GM18511 (cell line): ENCODE measurements around the gene COL4A4.
A peak's percentile ranks its signal among the peaks of the same experiment; 100 is the strongest.

Experiments used
- ATAC-seq: cut with Tn5 transposase; IDR thresholded peaks from one replicate; pipeline ENCODE4 v1.9.1; 2021; ENCODE audit warnings: mild to moderate bottlenecking, moderate library complexity; ENCODE audit not compliant: unreplicated experiment

COL4A4 gene

DNA sequence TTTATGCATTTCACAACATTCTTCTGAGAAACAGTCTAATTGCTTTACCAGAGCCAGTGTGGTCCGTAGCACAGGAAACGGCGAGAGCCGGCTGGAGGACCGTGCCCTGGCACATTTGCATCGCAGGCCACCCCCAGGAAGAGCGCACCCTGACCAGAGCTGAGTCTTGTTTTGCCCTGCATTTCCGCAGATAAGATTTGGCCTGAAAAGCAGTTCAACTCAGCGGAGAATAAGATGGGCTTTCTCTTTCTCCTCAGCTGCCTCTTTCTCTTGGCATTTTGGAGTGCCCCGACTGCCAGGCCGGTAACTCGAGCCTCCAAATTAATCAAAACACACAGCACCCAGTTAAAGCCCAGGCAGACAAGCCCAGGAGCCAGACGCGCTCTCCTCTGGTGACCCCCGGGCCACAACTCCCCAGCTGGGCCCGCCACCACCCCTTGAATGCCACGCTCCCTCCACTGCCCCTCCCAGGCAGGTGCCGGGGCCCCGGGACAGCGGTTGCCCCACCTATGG is 464 bp downstream of the COL4A4 start:
- peak; percentile 66 for ATAC-seq

DNA sequence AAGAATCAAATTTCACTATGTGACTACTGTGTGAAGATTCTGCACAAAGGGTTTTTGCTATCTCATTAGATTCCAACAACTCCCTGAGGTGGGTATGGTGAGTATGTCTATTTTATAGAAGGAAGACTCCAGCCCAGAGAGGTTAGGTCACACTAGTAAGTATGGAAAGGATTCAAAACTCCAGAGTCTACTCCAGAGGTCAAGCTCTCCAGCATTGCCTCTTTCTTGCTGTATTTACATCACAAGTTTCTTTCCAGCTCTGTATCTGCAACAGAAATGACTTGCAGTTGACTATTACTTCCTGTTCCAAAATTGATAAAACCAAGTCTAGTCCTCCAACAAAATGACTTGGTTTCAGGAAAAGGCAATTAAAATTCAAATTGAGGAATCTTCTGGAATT is 2.1 kb downstream of the COL4A4 start:
- ATAC-seq = no peak

DNA sequence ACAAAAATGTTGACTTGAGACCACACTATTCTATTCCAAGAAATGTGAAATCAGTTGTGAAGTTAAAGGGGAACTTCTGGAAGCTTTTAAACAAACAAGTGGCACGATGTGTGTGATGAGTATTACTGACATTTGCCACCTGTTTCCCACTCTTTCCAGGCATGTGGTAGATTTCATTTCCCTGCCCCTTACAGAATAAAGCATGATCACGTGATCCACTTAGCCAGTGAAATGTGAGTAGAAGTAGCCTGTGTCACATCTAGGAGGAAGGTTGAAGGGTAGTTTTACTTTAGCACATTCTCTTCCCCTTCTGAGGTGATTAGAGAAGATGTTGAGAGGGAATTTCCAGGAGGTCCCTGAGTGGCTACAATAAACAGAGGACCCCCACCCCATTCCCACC is 3.8 kb downstream of the COL4A4 start:
- ATAC-seq = no peak

DNA sequence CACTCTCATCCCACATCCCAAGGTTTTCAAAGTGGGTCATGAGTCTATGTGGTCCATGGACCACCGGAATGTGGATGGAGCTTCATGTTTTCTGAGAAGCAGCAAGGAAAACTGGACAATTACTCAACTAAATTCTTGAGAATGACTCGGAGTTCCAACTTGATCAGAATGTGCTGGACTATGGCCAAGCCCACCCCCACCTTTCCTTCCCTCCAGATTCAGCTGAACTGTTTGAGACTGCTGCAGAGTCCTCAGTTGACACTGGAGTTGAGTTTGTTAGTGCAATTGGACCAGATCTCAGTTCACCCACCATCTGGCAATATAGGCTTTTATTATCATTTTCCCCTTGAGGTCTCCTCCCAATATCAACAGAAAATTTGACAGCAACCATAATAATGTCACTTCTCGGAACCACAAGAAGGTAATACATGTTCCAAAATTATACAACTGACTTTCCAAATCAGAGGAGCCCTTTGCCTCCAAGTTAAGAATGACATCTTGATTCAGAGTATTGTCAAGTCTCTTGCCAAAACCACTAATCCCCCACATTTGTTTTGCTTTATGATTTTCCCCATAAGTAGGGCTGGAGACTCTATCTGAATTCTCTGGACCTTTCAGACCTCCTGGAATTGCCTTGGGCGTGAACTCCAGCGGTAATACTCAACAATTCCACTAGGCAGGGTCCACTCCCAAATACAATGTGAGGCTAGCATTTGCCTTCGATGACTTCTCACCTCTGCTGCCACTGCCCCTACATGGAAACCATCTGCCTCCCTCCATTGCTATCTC is 8.8 kb downstream of the COL4A4 start:
- ATAC-seq = no peak

DNA sequence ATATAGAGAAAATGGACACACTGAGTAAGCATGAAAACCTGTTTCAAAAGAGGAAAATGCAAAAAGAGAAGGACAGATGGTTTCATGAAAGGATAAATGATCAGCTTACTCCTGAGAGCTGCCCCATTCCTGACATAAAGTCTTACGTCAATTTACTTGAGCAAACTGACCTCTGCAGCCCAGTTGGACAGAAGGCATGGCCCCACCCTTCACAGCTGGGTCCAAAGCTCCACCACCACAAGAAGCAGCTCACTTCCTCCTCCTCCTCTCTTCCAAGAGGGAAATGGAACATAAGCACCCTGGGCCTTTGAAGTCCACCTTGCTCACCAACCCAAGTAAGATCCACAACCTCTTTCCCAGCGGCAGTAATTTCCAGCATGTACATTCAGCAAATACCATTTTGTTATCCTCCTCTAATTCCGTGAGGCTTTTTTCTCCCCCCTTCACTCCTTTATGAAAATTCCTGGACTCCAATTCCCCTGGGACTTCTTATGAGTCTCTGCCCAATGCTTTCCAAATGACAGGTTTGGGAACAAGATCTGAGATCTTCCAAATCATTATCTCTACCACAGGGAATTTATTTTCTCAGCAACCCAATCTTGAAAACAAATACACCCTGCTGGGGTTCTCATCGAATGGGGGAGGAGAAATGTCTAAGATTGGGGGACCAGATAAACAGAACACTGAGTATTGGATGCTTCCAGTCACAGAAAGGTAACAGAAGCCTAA is 10.1 kb downstream of the COL4A4 start:
- no peak for ATAC-seq

DNA sequence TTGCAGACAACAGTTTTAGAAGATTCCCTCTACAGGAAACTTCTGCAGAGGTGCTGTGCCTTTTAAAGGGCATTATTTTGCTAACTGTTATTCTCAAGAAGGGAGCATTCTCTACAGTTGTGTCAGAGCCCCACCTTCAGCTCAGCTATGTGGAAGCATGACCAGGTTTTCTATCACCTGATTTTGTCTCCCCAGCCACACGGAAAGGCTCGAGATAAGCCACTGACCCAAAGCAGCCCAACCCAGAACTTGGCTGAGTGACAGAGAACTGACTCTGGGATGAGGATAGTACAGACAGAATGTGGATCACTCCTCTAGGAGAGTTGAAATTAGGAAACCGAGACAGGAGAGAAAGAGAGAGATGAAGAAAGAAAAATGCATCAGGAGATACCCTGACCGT is 10.7 kb downstream of the COL4A4 start:
- ATAC-seq = no peak

DNA sequence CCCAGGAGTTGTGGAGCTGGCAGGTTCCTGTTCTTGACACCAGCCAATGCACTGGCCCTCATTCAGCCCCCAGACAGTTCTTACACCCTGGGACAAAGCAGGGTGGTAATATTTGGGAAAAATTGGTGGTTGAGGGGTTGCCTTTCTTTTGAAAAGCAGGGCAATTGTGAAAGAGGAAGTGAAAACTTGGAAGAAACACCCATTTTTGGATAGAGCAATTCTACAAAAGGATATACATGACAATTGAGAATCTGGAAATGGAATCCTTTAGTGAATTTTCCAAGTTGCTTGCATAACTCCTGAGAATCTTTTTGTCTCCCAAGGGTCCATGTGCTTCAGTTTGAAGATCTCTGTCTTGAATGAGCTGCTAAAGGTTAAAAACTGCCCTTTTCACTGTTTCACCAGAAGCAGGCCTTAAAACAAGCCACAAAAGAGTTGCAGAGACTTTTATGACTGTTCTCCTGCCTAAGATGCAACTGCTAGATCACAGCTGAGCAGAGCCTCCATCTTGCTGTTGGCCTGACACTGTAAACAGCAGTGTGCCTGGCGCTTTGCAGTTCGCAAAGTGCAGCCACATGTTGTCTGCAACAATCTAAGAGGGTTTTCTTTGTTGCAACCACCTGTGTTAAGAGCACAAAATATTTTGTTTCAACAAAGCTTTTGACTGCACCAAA is 11.8 kb downstream of the COL4A4 start:
- ATAC-seq = no peak

DNA sequence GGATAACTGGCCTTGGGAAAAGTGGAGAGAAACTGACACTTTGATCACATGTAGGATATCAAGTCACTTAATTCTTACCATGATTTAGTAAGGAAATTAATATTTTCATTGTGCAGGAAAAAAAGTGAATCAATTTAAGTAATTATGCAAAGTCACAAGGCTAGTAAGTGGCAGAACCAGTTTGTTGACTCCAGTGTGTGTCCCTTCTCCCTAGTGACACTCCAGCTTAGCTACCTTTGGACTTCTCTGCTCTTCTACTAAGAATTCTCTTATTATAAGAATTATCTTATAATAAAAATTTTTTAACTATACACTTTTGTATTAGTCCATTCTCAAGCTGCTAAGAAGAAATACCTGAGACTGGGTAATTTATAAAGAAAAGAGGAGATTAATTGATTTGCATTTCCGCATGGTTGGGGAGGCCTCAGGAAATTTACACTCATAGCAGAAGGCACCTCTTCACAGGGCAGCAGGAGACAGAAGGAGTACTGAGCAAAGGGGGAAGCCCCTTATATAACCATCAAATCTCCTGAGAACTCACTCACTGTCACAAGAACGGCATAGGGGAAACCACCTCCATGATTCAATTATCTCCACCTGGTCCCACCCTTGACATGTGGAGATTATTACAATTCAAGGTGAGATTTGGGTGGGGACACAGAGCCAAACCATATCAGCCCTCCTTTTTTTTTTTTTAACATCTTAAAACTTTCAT is 13.6 kb downstream of the COL4A4 start:
- ATAC-seq = no peak

DNA sequence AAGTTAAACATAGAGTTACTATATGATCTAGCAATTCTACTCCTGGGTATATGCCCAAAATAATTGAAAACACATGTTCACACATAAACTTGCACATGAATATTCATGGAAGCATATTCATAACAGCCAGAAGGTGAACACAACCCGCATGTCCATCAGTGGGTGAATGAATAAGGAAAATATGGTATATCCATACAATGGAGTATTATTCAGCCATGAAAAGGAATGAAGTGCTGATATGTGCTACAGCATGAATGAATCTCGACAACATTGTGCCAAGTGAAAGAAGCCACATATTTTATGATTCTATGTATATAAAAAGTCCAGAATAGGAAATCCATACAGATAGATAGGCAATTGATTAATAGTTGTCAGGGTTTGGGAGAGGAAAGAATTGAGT is 15.9 kb downstream of the COL4A4 start:
- no peak for ATAC-seq

DNA sequence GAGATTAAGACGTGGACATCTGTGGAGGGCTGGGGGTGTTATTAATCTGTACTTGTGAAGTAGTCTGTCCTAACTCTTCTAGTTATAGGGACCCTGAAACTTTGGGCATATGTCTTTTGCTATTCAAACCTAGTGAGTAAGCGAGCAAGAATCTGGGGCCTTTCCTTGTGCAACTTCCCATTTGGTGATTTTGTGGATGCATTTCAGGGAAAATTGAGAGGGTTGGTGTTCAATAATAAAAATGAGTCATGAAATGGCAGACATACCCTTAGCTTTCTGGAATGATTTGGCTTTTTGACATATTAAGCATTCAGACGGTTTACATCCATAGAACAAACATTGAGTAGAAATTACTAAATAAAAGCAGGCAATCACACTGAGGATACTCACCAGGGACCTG is 17.0 kb downstream of the COL4A4 start:
- no peak for ATAC-seq

DNA sequence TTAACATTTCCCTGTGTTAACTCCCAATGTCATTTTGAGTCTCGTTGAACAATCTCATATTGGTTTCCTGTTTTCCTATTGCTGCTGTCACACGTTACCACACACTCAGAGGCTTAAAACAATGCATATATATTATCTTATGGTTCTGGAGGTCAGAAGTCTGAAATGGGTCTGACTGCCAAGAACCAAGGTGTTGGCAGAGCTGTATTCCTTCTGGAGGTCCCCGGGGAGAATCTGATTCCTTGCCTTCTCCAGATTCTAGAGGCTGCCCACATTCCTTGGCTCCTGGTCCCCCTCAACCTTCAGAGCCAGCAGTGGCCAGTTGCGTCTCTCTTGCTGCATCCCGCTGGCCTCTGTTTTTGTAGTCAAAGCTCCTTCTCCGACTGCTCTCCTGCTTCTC is 17.5 kb downstream of the COL4A4 start:
- no peak for ATAC-seq

DNA sequence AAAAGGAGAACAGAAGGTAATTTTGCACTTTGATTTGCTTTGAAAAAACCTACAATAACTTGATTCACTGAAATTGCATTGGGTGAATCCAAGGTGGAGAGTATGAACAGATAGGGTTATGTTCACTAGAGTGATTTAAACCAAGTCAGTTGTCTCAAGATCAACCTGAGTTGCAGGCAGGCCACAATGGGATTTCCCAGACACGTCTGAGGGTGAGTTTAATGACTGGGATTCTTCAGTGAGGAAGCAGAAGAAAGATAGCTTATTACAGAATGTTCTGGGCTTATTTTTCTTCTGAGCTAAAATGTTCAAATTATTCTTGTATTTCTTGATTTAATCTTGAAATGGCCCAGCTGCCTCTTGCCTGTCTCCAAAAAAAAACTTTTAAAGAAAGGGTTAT is 20.1 kb downstream of the COL4A4 start:
- ATAC-seq = no peak

DNA sequence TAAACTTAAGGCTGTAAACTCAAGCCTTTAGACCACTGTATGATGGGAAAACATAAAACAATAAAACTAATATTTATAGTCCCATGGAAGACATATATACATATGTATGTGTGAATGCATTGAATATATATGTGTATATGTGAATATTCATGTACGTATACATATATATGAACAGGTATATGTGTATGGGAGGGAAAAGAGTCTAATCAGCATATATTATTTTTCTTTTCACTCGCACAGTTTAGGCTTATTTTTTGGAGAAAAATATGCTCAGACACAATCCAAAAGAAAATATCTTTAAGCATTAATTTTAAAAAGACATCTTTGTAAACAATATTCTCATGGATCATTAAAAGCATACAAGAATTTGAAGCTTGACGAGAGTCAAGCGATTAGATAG is 22.7 kb downstream of the COL4A4 start:
- no peak for ATAC-seq

DNA sequence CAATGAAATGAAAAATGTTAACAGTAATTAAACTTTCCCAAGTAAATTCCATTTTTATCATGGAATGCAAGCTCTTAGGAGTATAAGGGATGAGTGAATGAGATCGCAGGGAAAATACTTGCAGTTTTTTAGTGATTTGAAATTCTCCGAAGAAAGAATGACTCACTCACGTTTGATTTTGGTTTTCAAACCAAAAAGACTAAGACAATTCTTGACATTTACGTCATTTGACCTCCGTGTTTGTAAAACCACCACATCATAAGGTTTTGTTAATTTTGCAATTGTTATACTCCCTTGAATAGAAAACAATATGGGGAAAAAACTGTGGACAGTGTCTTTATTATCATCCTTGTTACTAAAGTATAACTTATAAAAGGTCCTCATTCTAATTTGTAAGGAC is 29.4 kb downstream of the COL4A4 start:
- ATAC-seq = no peak

DNA sequence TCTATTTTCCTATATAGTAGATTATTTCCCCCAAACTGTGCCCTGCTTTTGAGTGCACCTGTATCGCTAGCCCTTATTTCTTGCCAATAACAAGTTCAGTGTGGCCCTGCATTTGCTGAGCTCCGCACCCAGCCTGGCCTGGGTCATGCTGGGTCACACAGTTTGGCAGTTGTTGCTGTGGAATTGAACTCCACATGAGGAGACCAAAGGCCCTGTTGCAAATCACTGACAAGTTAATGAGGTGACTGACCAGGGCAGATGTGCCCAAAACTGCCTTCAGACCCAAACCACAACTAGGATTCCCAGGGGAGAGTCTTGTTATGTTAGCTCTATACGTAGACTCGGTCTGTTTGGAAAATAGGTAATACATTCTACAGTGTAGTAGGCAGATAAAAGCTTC is 31.0 kb downstream of the COL4A4 start:
- ATAC-seq = no peak

DNA sequence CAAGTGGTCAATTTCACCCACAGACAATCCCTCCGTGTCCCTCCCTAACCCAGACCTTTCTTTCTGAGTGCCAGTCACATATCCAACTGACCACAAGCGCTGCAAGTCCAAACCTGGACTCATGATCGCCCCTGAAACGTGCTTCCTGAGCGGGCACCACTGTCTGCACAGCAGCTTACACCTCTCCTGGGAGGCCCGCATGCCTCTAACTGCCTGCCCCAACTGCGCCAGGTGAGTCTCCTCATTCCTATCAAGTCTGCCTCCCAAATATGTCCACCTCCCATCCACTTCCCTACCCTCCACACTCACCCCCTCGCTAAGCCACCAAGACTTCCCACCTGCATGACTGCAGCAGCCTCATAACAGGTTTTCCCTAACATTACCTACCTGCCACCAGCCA is 33.4 kb downstream of the COL4A4 start:
- ATAC-seq = no peak

DNA sequence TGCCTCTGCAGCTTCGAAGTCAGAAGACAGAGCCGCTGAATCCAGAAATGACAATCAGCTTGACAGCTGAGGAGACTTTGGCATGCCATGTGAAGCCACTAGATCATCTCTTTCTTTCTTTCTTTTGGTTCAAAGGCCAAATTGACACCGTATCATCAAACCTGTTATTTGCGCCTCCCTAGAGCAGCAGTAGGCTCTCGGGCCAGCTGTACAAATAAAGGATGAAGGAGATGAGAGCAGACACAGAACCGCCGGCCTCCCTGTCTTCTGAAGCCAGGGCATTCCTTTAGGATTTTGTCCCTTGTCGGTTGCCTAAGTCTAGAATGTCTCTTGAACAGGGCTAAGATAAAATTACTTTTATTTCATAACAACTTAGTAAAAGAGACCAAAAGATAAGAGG is 36.8 kb downstream of the COL4A4 start:
- ATAC-seq = no peak

DNA sequence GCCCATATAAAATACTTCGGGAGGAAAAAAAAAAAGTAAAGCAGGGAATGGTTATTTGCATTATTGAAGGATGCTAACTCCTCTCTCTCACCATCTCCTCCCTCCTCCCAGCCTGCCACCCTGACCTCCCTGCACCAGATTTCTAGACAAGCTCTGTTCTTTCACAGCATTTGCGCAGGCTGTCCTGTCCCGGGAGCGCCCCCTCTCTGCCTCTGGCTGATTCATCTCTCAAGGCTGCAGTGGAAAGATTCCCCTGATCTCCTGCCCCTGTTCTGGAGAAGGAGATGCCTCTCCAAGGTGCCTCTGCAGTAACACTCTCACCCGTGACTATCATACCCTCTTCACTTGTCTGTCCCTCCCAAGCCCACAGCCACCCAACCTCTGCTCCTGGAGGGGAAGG is 38.5 kb downstream of the COL4A4 start:
- ATAC-seq = no peak

DNA sequence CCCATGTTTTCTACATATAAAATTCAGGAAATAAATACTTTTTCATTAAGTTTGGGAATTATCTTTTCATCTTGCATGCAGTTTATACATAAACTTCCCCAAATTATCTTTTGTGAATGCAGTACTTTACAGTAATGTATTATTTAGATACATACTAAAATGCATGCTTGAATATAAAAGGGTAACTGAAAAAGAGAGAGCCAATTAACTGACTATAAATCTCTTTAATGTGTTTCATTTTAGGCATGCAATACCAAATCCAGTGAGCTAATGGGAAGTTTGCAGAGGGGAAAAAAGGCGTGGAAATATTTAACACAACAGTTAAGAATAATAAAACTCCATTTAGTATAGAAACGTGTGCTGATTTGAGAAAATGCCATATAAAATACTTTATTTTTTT is 39.2 kb downstream of the COL4A4 start:
- ATAC-seq = no peak

DNA sequence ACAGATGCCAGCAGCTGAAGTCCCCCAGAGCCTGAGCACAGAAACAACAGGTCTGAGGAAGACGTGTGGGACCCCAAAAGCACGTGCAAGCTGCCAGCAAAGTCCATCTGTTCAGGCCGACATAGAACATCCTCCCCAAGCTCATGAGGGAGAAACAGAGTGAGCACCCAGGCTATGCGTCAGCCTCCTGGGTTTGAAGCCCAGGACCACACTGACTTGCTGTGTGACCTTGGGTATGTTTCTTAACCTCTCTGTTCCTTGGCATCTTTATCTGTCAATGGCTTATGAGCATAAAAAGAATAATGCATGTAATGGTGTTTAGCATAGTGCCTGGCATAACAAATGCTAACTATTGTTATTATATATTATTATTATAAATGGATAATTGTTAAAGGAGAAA is 40.3 kb downstream of the COL4A4 start:
- ATAC-seq = no peak

DNA sequence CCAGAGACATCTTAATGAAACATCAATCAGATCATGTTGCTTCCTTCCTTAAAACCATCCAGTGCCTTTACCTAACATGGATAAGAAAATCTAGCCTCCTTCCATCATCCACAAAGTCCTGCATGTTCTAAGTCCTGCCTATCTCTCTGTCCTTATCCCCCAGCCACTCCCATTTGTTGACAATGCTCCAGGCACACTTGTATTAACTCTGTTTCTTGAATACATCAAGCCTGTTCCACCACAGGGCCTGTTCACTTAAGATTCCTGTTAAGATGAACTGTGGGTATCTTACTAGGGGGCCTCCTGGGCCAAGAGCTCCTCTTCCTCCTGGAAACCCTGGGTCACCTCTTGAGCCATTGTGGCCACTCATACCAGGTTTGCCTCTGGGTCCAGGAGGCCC is 45.7 kb downstream of the COL4A4 start:
- ATAC-seq = no peak
